Activated CD8-positive, alpha-beta memory T cell treated with anti-CD3 and anti-CD28 coated beads for 4 hours (primary cell): ENCODE measurements around the gene SSBP4.

Source experiments
- DNase-seq, 2 donors: peaks; one replicate each; pipeline ENCODE4 v3.0.0-alpha.2; 2020; ENCODE audit warnings: low read depth in 2 of 2

SSBP4 gene

GRCh38 chr19:18421371-18421959, 2.3 kb downstream of the SSBP4 start:
- DNase-seq: no peak

GRCh38 chr19:18422530-18423191, 3.5 kb downstream of the SSBP4 start:
- DNase-seq: no peak

GRCh38 chr19:18423258-18424020, 4.2 kb downstream of the SSBP4 start:
- DNase-seq: no peak

DNA sequence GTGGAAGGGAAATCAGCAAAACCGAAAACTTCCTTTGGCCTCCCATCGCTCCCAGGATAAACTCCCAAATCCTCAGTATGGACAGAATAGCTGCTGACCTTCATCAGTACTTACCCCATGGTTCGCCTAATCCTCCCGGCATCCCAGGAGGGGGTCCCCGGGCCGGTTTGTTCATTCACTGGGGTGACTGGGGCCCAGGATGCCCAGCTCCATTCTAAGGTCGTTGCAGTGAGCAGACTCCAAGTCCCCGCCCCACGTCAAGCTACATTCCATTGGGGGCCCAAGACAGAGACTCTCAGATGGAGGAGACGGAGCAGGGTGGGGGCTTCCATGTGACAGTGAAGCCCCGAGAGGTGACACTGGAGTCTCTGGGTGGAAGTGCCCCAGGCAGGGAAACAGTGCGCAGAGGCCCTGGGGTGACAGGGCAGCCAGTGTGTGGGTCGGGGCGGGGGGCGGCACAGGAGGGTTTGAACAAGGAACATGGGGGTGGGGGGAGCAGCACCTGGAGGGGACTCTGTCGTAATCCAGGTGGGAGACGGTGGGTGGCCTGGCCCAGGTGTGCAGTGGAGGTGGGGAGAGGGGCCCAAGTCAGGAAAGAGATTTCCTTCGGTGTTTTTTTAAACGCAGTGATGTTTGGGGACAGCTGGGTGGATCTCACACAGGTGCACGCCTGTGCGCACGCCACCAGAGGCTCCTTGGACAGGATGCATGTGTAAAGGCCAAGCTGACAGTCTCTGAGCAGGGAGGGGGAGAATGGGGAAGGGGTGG, 5.1 kb downstream of the SSBP4 start:
- no peak for DNase-seq

GRCh38 chr19:18424890-18425514, 5.8 kb downstream of the SSBP4 start:
- no peak for DNase-seq

- no peak for DNase-seq
Observed at GRCh38 chr19:18425515-18426415, 6.6 kb downstream of the SSBP4 start.

- DNase-seq: no peak
Observed at GRCh38 chr19:18426416-18426767, 7.2 kb downstream of the SSBP4 start.

GRCh38 chr19:18427080-18427742, 8.0 kb downstream of the SSBP4 start:
- DNase-seq: no peak

- no peak for DNase-seq
Observed at GRCh38 chr19:18427743-18428113, 8.5 kb downstream of the SSBP4 start.

DNA sequence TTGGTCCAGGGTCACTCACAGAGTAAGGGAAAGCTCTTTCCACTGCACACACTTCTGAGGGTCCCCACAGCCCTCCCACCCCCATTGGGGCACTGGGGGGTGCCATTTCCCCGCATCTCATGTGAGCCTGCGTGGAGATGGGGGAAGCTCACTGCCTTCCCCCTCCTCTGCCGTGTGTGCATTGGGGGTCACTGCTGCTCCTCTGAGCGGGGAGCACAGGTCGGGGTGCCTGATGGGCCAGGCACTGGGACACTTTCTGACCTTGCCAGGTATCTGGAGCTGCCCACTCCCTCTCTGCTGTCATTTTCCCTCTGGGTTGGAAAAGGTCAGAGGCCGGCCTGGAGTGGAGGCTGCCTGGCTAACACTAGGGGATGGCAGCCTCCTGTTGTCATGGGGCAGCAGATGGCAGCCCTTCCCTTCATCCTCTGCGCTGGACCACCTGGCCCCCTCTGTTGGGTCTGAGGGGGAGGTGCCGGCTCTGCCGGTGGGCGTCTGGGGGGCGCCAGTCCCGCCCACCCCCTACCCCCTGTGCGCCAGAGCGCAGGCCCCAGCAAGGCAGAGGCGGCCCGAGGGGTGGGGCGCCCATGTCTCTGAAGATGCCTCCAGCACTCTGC, 9.1 kb downstream of the SSBP4 start:
- DNase-seq: no peak

- DNase-seq: peak; percentile 63 to 69
Observed at GRCh38 chr19:18428787-18429674, 9.8 kb downstream of the SSBP4 start.

DNA sequence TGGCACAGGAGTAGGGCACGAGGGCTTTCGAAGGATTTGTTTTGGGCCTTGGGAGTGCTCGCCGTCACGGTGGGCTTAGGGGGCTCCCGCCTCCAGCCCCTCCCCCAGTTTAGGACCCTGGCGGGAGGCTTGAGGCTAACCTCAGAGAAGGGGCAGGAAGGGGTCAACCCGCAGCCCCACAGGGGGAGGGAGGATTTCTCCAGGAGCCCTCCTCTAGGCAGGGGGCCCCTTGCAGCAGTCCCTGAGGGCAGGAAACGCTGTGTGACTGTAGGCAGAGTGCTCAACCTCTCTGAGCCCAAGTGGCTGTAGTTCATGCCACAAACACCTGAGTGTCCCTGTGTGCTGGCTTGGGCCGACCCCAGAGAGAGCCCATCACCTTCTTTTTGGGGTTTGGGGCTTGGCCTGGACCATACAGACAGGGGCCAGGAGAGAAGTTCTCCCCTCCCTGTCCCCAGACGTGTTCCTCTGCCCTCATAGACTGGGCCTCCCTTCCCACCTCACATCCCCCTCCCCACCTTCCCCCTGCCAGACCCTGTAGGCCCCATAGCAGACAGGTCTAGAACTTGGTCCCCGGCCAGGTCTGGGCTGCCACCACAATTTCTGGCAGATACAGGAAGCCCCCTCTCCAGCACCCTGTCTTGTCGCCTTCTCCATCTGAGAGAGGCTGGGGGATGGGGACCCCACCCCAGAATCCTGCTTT, 10.7 kb downstream of the SSBP4 start:
- DNase-seq: no peak

- DNase-seq: no peak
Observed at GRCh38 chr19:18430417-18431144, 11.4 kb downstream of the SSBP4 start.

DNA sequence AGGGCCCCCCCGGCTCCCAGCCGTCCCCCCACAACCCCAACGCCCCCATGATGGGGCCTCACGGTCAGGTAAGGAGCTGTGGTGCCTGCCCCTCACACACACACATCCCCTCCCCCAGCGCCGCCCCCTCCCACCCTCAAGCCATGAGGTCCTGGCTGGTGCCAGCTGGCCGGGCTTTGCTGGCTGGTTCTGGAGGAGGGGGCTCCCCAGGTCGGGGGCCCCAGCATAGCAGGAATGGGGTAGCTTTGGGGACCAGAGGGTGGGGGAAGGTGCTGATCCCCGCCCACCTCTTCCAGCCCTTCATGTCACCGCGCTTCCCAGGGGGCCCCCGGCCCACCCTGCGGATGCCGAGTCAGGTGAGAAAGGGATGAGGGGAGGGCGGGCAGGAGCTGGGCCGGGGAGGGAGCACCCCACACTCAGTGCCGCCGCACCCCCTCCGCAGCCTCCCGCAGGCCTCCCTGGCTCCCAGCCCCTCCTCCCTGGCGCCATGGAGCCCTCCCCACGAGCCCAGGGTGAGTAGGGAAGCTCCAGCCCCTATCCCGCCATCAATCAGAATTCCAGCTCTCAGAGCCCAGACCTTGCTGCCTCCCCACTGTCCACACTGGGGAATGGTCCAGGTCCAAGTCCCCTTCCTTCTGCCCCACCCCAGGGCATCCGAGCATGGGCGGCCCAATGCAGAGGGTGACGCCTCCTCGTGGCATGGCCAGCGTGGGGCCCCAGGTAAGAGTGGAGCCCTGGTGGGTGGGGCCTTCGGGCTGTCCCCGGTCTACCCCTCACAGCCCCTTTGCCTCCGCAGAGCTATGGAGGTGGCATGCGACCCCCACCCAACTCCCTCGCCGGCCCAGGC, 12.4 kb downstream of the SSBP4 start:
- DNase-seq: no peak

DNA sequence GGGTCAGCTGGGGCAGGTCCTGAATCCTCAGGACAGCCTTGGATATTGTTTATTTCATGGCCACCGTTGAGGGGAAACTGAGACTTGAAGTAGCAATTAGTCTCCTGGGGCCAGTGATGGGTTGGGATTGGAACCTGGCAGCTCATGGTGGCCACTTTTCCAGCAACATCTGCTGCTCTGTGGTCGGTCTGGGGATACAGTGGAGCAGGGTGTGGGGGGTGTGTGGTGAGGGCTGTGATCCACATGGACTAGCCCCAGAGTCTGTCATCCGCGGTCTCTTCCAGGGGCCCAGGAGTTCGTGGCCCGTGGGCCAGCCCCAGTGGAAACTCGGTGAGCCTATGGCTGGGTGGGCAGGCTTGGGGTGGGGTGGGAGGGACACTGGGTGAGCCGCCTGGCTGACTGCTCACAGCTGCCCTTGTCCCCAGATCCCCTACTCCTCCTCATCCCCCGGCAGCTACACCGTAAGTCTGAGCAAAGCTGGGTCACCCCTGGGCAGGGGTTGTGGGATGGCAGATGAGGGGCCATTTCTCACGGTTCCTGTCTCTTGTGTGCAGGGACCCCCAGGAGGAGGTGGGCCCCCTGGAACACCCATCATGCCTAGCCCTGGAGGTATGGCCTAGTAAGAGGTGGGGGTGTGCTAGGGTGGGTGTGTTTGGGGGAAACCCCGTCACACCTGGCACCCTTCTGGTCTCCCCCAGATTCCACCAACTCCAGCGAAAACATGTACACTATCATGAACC, 13.2 kb downstream of the SSBP4 start:
- DNase-seq: no peak
